Measurements from ENCODE around the gene CHRNG. TPM values are rescaled to one million over a fixed set of nuclear protein-coding genes. Genes with fewer than 3 reads are reported as not detected.

The CHRNG gene
- polyA plus RNA-seq, 2 of the 4 experiments (the other 2 are of a cell fraction), result not detected

- no peak for TF ChIP-seq PBX3 (IDR thresholded peaks at IDR 0.05)
Measured at GRCh38 chr2:232593982-232594381, 54.5 kb downstream of the CHRNG start (continued).

Other genes starting within 250 kb of the CHRNG start
- gene ALPP, start 160.9 kb upstream of the CHRNG start, polyA plus RNA-seq (2011; rRNA removed), result 0.05 and 0.10 TPM in 2 replicates
- 0.18 to 0.31 TPM (median 0.18 TPM) in 3 replicates for gene ALPP, start 160.9 kb upstream of the CHRNG start, polyA plus RNA-seq (2017; fragmentation: RNase III; extraction: RNeasy Plus Mini Kit Qiagen cat#74134 plus additional on column Dnase treatment)
- 0.17 and 0.18 TPM in 2 replicates for gene ALPG, start 132.8 kb upstream of the CHRNG start, polyA plus RNA-seq (2011; rRNA removed)
- 0.04 to 0.07 TPM in 2 of 3 replicates, not detected in the other for gene ALPG, start 132.8 kb upstream of the CHRNG start, polyA plus RNA-seq (2017; fragmentation: RNase III; extraction: RNeasy Plus Mini Kit Qiagen cat#74134 plus additional on column Dnase treatment)
- gene ALPI, start 83.5 kb upstream of the CHRNG start, polyA plus RNA-seq (2011; rRNA removed), result 0.05 and 0.11 TPM in 2 replicates
- not detected in 3 replicates for gene ALPI, start 83.5 kb upstream of the CHRNG start, polyA plus RNA-seq (2017; fragmentation: RNase III; extraction: RNeasy Plus Mini Kit Qiagen cat#74134 plus additional on column Dnase treatment)
- 0.18 and 0.29 TPM in 2 replicates for gene ECEL1, start 51.9 kb upstream of the CHRNG start, polyA plus RNA-seq (2011; rRNA removed)
- 0.10 to 0.13 TPM (median 0.12 TPM) in 3 replicates for gene ECEL1, start 51.9 kb upstream of the CHRNG start, polyA plus RNA-seq (2017; fragmentation: RNase III; extraction: RNeasy Plus Mini Kit Qiagen cat#74134 plus additional on column Dnase treatment)
- gene PRSS56, start 19.3 kb upstream of the CHRNG start, polyA plus RNA-seq (2011; rRNA removed), result not detected in 2 replicates
- 0.07 TPM in 1 of 3 replicates, not detected in the others for gene PRSS56, start 19.3 kb upstream of the CHRNG start, polyA plus RNA-seq (2017; fragmentation: RNase III; extraction: RNeasy Plus Mini Kit Qiagen cat#74134 plus additional on column Dnase treatment)
- not detected in 2 replicates for gene CHRND, start 13.5 kb upstream of the CHRNG start, polyA plus RNA-seq (2011; rRNA removed)
- not detected in 3 replicates for gene CHRND, start 13.5 kb upstream of the CHRNG start, polyA plus RNA-seq (2017; fragmentation: RNase III; extraction: RNeasy Plus Mini Kit Qiagen cat#74134 plus additional on column Dnase treatment)
- gene TIGD1, start 10.9 kb downstream of the CHRNG start, polyA plus RNA-seq (2011; rRNA removed), result 7.4 and 10.5 TPM in 2 replicates
- gene TIGD1, start 10.9 kb downstream of the CHRNG start, polyA plus RNA-seq (2017; fragmentation: RNase III; extraction: RNeasy Plus Mini Kit Qiagen cat#74134 plus additional on column Dnase treatment), result 5.7 to 5.9 TPM (median 5.7 TPM) in 3 replicates
- 49.1 and 51.4 TPM in 2 replicates for gene EIF4E2, start 11.0 kb downstream of the CHRNG start, polyA plus RNA-seq (2011; rRNA removed)
- gene EIF4E2, start 11.0 kb downstream of the CHRNG start, polyA plus RNA-seq (2017; fragmentation: RNase III; extraction: RNeasy Plus Mini Kit Qiagen cat#74134 plus additional on column Dnase treatment), result 177 to 234 TPM (median 197 TPM) in 3 replicates
- gene EFHD1, start 93.9 kb downstream of the CHRNG start, polyA plus RNA-seq (2011; rRNA removed), result 2.3 and 2.6 TPM in 2 replicates
- gene EFHD1, start 93.9 kb downstream of the CHRNG start, polyA plus RNA-seq (2017; fragmentation: RNase III; extraction: RNeasy Plus Mini Kit Qiagen cat#74134 plus additional on column Dnase treatment), result 1.3 to 1.5 TPM (median 1.4 TPM) in 3 replicates
- gene GIGYF2, start 157.6 kb downstream of the CHRNG start, polyA plus RNA-seq (2011; rRNA removed), result 46.3 and 46.9 TPM in 2 replicates
- 28.8 to 31.9 TPM (median 31.2 TPM) in 3 replicates for gene GIGYF2, start 157.6 kb downstream of the CHRNG start, polyA plus RNA-seq (2017; fragmentation: RNase III; extraction: RNeasy Plus Mini Kit Qiagen cat#74134 plus additional on column Dnase treatment)
- not detected in 2 replicates for gene KCNJ13, start 236.9 kb downstream of the CHRNG start, polyA plus RNA-seq (2011; rRNA removed)
- gene KCNJ13, start 236.9 kb downstream of the CHRNG start, polyA plus RNA-seq (2017; fragmentation: RNase III; extraction: RNeasy Plus Mini Kit Qiagen cat#74134 plus additional on column Dnase treatment), result not detected in 3 replicates

All from A549 (cell line).